GM18861 (cell line): Measurements from ENCODE around the gene MAGI1.

Experiments used
- ATAC-seq: cut with Tn5 transposase; IDR thresholded peaks from one replicate; pipeline ENCODE4 v1.9.1; 2021; ENCODE audit not compliant: unreplicated experiment

MAGI1 gene

DNA sequence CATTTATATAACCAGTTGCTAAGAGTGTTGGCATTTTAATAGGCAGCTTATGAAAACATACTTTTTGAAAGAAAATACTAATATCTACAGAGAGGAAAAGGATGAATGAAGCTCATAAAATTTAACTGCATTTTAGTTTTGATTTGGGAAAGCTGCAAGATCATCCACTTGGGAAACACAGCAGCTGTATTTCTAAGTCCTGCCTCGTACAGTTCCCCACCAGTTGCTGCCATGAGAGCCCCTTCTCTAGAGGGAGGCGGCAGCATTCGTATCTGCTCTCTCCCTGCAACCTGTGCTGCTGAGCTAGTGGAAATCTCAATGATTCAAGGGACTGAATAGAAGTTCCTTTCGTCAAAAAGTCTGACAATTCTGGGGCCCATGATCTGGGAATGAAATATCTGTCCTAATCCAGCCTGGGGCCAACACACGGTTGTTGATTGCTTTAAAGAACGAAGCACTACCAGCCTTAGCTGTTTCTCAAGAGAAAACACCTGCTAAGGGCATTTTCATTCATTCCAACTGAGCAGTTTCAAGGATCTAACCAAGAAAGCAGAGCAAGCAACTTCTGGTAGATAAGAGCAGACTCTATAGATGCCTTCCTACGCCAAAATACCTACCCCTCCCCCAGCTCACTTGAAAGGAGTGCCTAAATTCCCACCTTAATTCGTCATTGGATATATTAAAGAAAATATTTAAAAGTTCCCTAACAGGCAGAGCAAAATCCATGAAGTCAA, 223.7 kb downstream of the MAGI1 start:
- ATAC-seq = no peak

DNA sequence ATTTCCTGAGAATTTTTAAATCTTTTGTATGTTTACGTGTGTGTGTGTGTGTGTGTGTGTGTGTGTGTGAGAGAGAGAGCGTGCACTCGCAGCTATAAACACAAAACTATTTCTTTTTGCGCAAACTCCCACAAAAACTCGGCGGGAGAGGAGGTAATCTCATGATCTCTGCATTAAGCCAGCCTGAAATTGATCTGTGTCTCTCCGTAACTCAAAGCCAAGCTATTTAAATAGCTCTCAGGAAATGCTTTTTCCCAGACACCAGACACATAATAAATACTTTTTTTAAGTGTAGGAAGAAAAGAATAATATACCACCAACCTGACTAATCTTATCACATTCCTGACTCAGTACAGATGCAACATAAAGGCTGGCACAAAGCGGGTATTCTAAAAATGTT, 226.8 kb downstream of the MAGI1 start:
- ATAC-seq = no peak

DNA sequence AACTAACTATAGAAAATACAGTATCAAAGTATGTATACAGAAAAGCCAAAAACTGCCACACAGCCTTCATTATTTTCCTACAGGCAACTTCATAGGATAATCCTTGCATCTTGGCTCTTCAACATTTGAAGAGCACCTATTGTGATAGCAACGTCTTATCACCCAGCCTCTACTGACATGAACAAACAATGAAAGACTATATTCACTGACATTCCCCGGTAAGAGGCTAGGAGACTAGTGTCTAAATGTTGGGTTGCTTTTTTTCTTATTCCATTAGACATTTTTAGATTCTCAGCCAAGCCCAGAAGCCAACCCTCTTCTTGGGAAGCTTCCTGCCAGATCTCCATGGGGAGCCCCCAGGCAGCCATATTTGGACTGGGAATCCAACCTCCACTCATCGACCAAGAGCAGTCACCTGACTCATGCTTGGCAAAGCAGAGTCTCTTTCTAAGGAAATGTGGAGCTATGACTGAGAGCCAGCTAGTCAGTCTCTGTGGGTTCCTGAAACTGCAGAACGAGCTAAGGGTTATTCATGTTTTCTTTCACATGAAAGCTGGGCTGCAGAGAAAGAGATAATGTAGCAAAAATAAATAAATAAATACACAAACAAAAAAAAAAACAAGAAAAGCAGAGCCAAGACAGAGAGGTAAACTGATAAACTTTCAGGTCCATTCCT, 227.5 kb downstream of the MAGI1 start:
- ATAC-seq = no peak

DNA sequence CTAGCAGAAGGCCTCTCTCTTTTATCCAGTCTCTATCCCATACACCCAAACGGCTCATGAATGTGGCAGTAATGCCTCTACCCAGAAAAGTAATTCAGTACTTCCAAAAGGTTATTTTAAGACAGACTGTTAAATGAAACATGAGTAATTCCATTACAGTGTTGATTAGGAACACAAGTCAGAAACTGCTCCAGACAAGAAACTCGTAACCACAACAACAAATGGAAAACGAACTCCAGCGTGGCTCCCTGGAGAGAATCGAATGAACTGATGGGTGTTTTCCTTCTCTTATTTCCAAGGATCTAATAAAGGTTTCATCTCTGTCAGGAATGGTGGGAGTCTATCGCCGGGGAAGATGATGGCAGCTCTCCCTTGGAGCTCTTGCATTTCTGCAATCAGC, 228.4 kb downstream of the MAGI1 start:
- no peak for ATAC-seq

DNA sequence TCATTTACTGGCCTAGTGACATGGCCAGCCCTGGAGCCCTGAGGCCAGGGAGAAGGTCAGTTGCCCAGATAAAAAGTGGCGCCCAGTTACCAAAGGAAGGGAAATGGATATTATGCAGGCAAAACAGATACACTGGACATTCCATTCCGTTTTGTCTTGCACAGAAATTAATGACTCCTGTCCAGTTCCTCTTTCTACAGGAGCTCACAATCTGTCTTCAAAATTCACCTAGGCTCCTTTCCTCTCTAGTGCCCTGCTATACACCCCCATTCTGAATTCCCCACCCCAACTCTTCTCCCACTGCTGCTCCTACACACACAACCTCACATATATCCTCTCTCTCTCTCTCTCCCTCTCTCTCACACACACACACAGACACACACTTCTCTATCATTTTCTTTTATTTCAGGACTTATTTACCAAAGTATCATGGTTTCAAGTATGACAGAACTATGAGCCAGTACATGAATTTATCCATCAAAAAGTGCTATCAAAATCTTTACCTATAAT, 229.0 kb downstream of the MAGI1 start:
- no peak for ATAC-seq

DNA sequence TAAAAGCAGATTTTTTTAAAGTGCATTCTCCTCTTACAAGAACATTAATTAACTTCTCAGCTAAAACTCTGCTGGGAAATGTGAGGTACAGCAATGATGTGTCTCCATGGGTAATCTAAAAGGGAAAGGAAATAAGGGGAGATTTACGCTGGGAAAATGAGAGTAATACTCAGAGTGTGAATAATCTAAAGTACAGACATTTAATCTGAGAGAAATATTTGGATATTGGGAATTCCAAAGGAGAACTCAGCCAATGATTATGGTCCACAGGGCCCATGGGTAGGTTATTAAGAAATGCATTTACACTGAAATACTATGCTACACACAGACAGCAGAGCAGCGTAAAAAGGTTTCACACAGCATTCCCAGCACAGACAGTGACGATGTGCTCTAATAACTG, 229.9 kb downstream of the MAGI1 start:
- no peak for ATAC-seq

DNA sequence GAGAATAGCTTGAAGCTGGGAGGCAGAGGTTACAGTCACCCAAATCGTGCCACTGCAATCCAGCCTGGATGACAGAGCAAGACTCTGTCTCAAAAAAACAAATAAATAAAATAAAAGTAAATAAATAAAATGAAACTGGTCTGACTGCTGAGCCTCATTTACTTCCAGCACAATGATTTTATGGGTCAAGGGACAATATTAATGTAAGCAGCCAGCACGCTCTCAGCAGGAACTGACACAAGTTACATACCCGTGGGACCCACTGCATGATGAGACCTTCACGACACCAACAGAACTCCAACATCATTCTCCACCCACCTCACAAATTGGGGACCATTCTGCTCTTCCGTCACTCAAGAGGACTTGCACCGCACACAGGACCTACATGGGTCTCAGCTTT, 230.3 kb downstream of the MAGI1 start:
- no peak for ATAC-seq

DNA sequence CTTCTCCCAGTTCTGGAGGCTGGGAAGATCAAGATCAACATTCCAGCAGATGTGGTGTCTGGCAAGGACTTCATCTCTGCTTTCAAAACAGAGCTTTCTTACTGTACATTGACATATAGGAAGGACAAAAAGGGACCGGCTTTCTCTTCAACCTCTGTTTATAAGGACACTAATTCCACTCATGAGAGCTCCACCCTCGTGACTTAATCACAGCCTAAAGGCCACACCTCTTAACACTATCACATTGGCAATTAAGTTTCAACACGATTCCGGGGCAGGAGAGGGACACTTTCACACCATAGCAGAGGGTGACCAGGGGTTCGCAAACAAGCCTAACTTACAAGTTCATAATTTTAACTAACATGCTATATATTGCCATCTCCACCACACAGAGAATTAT, 231.5 kb downstream of the MAGI1 start:
- no peak for ATAC-seq

DNA sequence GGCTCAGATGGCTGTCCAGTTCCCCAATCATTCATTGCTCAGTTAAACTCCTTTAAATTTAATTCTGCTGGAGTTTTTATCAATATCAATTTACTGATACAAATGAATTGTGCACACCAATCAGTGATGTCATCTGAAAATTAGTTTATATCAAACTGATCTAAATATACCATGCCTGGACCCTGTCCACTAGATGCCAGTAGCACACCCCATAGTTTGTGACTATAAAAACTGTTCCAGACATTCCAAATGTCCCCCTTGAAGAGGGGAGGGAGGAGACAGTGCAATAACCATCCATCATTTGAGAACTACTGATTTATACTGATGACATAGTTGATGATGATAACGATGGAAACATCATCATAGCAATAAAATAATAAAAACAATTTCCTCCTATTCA, 232.1 kb downstream of the MAGI1 start:
- ATAC-seq = no peak

DNA sequence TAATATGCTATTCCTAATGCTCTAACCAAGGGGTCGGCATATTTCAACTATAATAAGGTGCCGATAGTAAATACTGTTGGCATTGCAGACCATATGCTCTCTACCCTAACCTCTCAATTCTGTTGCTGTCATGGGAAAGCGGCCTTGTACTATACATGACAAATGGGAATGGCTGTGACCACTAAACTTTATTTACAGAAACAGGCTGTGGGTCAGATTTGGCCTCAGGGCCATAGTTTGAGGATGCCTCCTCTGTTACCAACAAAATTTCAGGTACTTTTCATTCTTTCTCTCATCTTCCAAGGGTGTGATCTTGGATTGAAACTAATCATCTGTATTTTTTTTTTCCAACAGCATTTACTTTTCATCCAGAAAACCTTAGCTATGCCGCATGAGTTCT, 242.0 kb downstream of the MAGI1 start:
- ATAC-seq = no peak

DNA sequence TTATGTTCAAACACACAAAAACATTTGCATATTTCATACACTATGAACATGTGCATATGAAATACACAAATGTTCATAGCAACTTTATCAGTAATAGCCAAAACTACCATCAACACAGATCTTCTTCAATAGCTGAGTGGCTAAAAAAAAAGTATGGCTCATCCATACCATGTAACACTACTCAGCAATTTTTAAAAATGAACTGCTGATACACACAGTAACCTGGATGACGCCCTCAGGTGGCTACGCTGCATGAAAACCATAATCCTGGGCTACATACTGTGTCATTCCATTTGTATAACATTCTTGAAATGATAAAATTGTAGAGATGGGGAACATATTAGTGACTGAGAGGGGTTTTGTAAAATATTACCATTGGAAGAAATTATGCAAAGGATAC, 243.6 kb downstream of the MAGI1 start:
- ATAC-seq = no peak

DNA sequence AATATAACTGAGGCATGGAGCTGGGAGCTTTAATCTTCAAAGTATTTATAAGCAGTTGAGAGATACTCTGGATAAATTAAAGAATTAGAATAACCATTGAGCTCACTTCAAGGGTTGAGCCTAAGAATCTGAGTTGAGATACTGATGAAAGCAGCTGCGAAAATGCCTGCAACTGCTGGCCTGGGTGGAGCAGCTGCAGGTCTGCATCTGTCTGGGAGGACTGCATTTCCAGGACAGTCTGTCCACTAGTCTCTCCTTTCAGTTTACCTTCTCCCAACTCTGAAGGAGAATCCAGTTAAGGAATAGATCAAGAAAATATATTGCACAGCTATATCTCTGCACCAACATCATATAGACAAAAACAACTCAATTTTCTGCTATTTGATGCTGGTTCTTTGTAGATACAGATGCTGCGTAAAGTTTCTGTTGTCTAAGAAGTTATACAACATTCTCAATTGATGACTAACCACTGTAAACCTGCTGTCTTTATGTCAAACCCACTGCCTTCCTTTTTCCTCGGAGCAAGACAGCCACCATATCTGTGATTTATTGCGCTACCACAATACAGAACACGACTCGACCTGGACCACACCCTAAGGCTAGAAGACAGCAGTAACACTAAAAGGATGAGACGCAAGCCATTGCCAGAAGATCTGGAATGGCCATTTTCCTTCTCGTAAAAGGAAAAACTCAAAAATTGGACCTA, 245.1 kb downstream of the MAGI1 start:
- no peak for ATAC-seq

DNA sequence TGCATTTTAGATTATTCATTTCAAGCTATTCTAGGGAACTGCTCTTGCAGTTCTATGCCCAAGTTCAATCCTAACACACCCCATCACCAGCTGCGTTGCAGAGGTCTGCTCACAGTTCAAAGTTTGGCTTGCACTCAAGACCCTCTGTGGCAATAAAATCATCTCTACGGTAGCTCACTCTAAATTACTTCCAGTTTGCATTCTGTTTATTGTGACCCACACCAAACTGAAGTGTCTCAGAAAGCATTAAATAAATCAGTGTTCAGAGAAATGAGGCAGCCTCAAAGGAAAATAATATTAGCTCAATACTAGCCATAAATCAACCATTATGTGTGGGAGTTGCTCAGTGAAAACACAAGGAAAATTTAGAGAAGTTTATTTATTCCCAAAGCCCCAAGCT, 250.3 kb downstream of the MAGI1 start:
- no peak for ATAC-seq

DNA sequence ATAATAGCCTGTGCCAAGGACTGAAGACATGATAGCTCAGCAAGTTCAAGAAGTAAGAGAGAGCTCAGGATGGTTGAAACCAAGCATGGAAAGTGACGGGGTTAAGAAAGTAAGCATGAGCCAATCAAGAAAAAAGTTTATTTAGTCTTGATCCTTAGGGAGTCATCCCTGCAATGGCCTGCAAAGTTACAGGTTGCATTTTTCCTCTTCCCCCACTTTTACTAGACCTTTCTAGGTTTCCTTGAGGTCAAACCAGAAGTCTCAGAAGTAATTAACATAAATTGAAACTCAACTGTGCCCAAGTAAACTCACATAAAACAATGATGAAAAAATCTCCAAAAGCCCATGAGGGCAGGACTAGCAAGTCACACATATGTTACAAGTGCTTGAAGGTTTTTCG, 250.9 kb downstream of the MAGI1 start:
- no peak for ATAC-seq

DNA sequence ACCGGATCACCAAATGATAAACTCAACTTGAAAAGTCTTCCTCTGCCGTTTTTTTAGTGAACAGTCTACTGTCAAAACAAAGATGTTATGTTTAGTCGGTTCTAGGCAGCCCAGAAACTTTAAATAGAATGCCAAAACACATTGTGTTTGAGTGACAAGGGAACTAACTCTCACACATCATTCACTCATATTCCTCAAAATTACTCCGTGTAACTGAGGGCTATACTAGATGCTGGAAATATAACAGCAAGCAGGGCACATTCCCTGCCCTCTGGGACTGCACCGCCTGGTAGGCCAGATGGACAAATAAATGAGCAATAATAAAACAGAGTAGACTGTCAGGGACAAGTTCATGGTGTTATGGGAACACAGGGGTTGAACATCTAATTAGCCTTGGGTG, 251.4 kb downstream of the MAGI1 start:
- no peak for ATAC-seq

DNA sequence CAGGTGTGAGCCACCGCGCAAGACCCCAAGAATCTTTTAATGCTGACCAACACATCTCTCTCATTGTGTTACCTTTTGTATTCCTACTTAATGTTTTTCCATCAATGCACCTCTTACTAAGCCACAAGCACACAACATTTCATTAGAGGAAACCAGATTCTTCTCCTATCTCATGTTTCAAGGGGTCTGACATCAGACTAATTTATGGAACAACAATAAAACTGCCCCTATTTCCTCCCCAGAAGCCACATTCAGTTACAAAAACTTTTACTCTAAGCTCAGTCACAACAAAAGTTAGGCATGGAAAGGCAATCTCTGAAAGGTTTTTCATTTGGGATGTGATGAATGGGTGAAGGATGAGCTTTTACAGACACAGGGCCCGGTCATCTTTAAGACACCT, 251.8 kb downstream of the MAGI1 start:
- ATAC-seq = no peak

DNA sequence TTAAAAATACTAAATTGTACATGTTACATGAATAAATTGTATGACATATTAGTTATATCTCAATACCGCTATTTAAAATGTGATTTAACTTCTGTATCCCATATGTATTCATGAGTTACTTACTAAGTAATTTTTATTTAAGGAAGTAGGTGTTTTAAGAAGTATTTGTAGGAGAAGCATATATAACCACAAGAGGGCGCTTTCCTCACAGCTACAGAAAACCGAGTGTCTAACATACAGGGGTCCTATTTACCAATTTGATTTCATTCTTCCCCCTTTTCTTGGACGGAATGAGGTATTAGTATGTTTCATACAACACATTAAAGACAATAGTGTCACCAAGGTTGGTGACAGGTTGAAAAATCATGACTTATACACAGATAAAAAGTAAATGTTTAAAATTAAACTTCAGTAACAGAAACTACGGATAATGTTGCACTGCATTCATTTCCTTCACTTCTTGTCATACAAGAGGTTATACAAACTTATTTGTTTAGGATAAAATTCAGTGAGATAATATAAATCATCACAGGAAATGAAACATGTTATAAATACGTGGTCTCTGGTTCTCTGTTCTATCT, 253.6 kb downstream of the MAGI1 start:
- ATAC-seq = no peak

DNA sequence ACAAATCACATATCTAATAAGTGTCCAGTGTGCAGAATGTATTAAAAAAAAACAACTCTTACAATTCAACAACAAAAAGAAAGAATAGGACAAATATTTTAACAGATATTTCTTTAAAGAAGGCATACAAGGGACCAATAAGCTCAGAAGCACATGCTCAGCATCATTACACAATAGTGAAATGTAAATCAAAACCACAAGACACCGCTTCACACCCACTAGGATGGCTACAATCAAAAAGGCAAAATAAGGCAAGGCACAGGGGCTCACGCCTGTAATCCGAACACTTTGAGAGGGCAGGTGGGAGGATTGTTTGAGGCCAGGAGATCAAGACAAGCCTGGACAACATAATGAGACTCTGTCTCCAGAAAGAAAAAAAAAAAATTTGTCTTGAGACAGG, 255.6 kb downstream of the MAGI1 start:
- ATAC-seq = no peak

DNA sequence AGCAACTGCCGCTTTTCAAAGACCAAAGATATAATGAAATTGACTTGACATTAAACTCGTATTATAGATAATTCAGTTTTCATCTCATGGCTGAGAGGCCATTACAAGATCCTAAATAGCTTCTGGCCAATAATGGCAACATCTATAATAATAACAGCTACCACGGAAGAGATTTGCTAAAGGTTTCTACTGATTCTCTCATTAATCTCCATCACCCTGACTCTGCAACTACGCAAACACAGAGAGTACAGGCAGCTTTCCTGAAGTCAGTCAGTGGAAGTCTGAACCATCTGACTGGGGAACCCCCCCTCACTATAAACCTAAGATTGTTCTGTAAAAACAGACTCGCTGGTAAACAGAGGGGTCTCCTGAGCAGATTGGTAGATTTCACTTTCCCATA, 257.1 kb downstream of the MAGI1 start:
- ATAC-seq = no peak

DNA sequence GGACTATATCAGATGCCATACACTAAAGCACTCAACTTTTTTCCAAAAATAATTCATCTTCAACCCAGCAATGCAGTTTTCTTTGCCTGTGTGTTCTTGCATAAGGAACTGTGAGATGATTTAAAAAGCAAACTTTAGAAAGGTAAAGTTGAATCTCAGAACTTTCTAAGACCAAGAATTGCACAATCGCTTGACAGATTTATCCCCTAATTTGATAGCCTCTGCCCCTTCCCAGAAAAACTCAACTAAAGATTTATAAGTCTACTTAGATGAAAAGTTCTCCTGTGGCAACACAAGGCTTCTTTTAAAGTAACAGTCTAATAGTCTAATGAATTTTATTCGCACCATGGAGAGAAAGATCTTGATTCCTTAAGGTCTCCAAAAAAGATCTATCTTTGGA, 259.3 kb downstream of the MAGI1 start:
- ATAC-seq = no peak

DNA sequence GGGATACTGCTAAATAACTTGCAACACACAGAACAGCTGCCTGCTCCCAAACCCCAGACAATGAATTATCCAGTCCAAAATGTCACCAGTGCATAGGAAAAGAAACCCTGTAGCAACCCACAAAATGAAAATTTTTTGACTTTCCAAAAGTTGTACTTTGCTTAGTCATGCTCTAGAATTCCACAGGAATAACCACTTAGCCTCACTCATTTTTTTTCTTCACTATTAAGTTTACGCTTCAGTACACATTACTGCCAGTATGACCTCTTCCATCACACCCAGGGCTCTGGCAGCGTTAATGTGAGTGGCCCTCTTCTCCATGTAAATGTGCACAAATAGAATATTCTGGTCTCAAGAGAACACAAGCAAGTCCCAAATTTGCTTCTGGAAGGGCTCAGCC, 259.8 kb downstream of the MAGI1 start:
- no peak for ATAC-seq

DNA sequence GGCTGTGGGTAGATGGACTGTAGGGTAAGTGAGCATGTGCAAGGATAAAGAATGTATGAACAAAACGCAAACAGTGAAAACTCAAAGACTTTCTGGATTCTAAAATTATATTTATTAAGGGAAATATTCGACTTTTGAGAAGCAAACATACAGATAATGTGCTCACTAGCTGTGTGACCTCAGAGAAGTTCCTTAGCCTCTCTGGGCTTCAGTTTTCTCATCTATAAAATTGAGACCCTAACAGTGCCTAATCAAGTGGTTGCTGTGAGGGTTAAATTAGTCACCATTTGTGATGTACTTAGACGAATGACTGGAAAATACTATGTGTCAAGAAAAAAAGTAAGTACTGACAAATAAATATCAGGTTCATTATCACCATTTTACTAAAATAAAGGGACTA, 261.7 kb downstream of the MAGI1 start:
- no peak for ATAC-seq
